Esophagus muscularis mucosa (tissue), 3 donors: Measurements from ENCODE around the gene SALL3.

Experiments used
- CTCF ChIP-seq, 3 experiments: fragments of 200-600 bp in 2 of 3; fragments of 450-650 bp in 1 of 3; sonication (generic) in 2 of 3; IDR thresholded peaks; one replicate each; pipeline ENCODE4 v1.5.1; 2017 to 2019; ENCODE audit warnings: antibody characterized with exemption in 3 of 3, mild to moderate bottlenecking in 2 of 3, moderate library complexity in 1 of 3
- POLR2A ChIP-seq: fragments of 450-650 bp; IDR thresholded peaks from one replicate; pipeline ENCODE4 v1.6.1; 2017; ENCODE audit warnings: antibody characterized with exemption, moderate library complexity, mild to moderate bottlenecking, low read depth
- POLR2AphosphoS5 ChIP-seq, 2 donors: sonication (generic); formaldehyde crosslinking; IDR thresholded peaks; one replicate each; pipeline ENCODE4 v1.6.1; 2017; ENCODE audit warnings: antibody characterized with exemption in 2 of 2

DNA sequence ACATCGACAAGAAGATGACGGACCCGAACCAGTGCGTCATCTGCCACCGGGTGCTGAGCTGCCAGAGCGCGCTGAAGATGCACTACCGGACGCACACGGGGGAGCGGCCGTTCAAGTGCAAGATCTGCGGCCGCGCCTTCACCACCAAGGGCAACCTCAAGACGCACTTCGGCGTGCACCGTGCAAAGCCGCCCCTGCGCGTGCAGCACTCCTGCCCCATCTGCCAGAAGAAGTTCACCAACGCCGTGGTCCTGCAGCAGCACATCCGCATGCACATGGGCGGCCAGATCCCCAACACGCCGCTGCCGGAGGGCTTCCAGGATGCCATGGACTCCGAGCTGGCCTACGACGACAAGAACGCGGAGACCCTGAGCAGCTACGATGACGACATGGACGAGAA is 14.4 kb downstream of the SALL3 start:
- TF ChIP-seq CTCF (IDR thresholded peaks at IDR 0.05): no peak
- TF ChIP-seq POLR2A: no peak
- no peak for TF ChIP-seq POLR2AphosphoS5 (IDR thresholded peaks at IDR 0.05)
